PC-3 (cell line): ENCODE measurements around the gene WWC1. TPM values are rescaled to one million over a fixed set of nuclear protein-coding genes. Genes with fewer than 3 reads are reported as not detected.

ENCODE experiments used
- ATAC-seq: fragments of 200-7000 bp; cut with Tn5 transposase; 2 replicates; pipeline ENCODE4 v1.9.1; 2020; ENCODE audit warnings: mild to moderate bottlenecking, moderate library complexity
- BruUV-seq: library from RNA; stranded (reverse); fragments of 400-500 nt; replicated peaks from 2 replicates; lab custom pipeline; 2021; lab: Mats Ljungman, UMichigan
- CTCF ChIA-PET: fragments of 300-600 bp; sonication (Branson Sonifier 250); formaldehyde crosslinking; loops from one replicate; lab custom pipeline; 2022; ENCODE audit warnings: antibody characterized with exemption; lab: Charles Lee
- POLR2A ChIA-PET: fragments of 300-600 bp; sonication (Branson Sonifier 250); formaldehyde crosslinking; loops from one replicate; lab custom pipeline; 2022; ENCODE audit warnings: antibody characterized with exemption; ENCODE audit not compliant: unreplicated experiment; lab: Charles Lee
- DNase-seq: peaks from one replicate; pipeline ENCODE4 v3.0.0-alpha.2; 2015
- H2AFZ ChIP-seq: fragments of 300-600 bp; sonication (generic); 2 replicates; pipeline ENCODE4 v1.6.0; 2016; ENCODE audit warnings: antibody characterized with exemption, low read length
- H3F3A ChIP-seq: fragments of 300-600 bp; sonication (generic); one replicate; pipeline ENCODE4 v1.6.0; 2017; ENCODE audit warnings: antibody characterized with exemption, low read length, control low read depth, mild to moderate bottlenecking; ENCODE audit not compliant: unreplicated experiment
- H3K27ac ChIP-seq: fragments of 300-600 bp; sonication (generic); 2 replicates; pipeline ENCODE4 v1.5.1; 2016; ENCODE audit warnings: mild to moderate bottlenecking, low read length
- H3K27me3 ChIP-seq: fragments of 300-600 bp; sonication (generic); 2 replicates; pipeline ENCODE4 v1.6.1; 2016; ENCODE audit warnings: low read length, mixed read lengths
- H3K36me3 ChIP-seq: fragments of 300-600 bp; sonication (generic); 2 replicates; pipeline ENCODE4 v1.6.1; 2016; ENCODE audit warnings: low read depth, mixed run types, low read length, mixed read lengths
- H3K4me1 ChIP-seq: fragments of 300-600 bp; sonication (generic); 2 replicates; pipeline ENCODE4 v1.5.1; 2016; ENCODE audit warnings: low read length; ENCODE audit not compliant: insufficient read depth
- H3K4me2 ChIP-seq: fragments of 300-600 bp; sonication (generic); 2 replicates; pipeline ENCODE4 v1.6.0; 2016; ENCODE audit warnings: low read length
- H3K4me3 ChIP-seq: fragments of 300-600 bp; sonication (generic); 2 replicates; pipeline ENCODE4 v1.5.1; 2016; ENCODE audit warnings: mild to moderate bottlenecking, low read length, mixed read lengths
- H3K79me2 ChIP-seq: fragments of 300-600 bp; sonication (generic); 2 replicates; pipeline ENCODE4 v1.6.1; 2017; ENCODE audit warnings: low read length, mixed read lengths
- H3K9ac ChIP-seq: fragments of 300-600 bp; sonication (generic); 2 replicates; pipeline ENCODE4 v1.6.0; 2016; ENCODE audit warnings: mild to moderate bottlenecking, low read length
- H3K9me2 ChIP-seq: fragments of 300-600 bp; sonication (generic); replicated peaks from 2 replicates; pipeline ENCODE4 v1.6.1; 2016; ENCODE audit warnings: mixed run types, low read length, mixed read lengths
- H3K9me3 ChIP-seq: fragments of 300-600 bp; sonication (generic); 2 replicates; pipeline ENCODE4 v1.6.1; 2016; ENCODE audit warnings: low read length, mixed read lengths
- H4K20me1 ChIP-seq: fragments of 300-600 bp; sonication (generic); 2 replicates; pipeline ENCODE4 v1.6.1; 2016; ENCODE audit warnings: low read length, mixed read lengths
- CTCF ChIP-seq: fragments of 300-600 bp; sonication (generic); conservative IDR thresholded peaks from 2 replicates; pipeline ENCODE4 v1.5.1; 2017; ENCODE audit warnings: antibody characterized with exemption, low read depth, mild to moderate bottlenecking, low read length
- EZH2 ChIP-seq: fragments of 300-600 bp; sonication (generic); IDR thresholded peaks from one replicate; pipeline ENCODE4 v1.6.1; 2017; ENCODE audit warnings: antibody characterized with exemption, mild to moderate bottlenecking, low read length; ENCODE audit not compliant: unreplicated experiment
- EZH2phosphoT487 ChIP-seq: fragments of 300-600 bp; sonication (generic); IDR thresholded peaks from 2 replicates; pipeline ENCODE4 v1.6.1; 2018; ENCODE audit warnings: mild to moderate bottlenecking, antibody characterized with exemption, low read length, borderline replicate concordance
- intact Hi-C: fragments of 100-400 bp; cut with micrococcal nuclease; formaldehyde crosslinking; loops from 2 replicates; pipeline ENCODE4 v1.9.0; 2023
- total RNA-seq: library from RNA; depleted of rRNA; stranded (reverse); fragments of >200 nt; gene quantifications from 2 replicates; pipeline ENCODE4 v1.2.3, GENCODE V29; 2014

The WWC1 gene
- total RNA-seq, 1 experiment from 2014 or later: 31.8 TPM

DNA sequence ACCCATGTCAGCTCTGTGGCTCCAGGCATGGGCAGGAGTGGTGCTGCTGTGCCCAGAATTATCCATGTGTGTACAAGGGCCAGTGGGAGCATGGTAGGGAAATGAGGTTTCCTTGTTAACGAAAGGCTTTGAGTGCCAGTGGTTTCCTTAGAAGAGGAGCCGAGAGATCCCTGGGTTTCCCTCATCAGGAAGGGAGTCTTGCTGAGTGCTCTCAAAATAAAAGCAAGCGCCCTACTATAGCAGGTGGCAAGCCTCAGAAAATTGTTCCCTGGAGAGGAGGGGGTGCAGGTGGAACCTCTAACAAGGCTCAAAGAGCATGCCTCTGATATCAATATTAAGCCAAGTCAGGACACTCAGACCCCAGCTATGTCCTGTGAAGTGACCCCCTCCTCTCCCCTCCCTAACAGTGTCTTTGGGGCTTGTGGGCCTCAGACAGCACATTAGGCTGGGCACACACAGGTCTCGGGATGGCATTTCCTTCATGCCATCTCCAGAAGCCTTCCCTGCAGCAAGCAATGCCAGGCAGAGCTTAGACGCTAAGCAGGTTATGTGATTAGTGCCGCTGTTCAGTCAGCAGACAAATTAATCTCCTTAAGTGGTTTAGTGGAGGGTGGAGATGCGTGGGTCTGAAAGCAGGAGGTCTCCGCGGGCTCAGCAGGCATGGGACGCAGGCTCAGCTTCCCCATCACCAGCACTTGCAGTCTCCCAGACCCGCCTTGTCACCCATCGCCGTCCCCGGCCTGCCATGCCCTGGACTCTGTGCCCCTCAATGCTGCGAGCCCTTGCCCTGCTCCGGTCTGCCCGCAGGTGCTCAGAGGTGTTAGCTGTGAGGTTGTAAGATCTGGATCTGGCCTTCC is 134.8 kb downstream of the WWC1 start:
- no TSS peak for BruUV-seq
- Histone ChIP-seq H3K9me3 (no peaks in the 10 kb centered on the region), H3K4me1 (no peaks in the 10 kb centered on the region), H3F3A (no peaks in the 10 kb centered on the region), H3K9me2 (no peaks in the 10 kb centered on the region), H3K27ac (no peak overlapping the region), H3K27me3 (no peaks in the 10 kb centered on the region), H3K79me2 (no peaks in the 10 kb centered on the region), H3K9ac (no peak overlapping the region), H4K20me1 (no peaks in the 10 kb centered on the region), H2AFZ (no peak overlapping the region), H3K4me3 (no peak overlapping the region), H3K36me3 (peaks cover 6% of the 10 kb centered on the region), H3K4me2 (no peak overlapping the region)
- ChIA-PET POLR2A (no interaction called here), CTCF (no interaction called here)
- intact Hi-C loops: no loop called here
- DNase-seq (no peak), ATAC-seq (no peak)
- TF ChIP-seq CTCF (no peak), EZH2 (no peak), EZH2phosphoT487 (no peak)

GRCh38 chr5:168426864-168427172 is 135.4 kb downstream of the WWC1 start:
- DNase-seq (no peak), ATAC-seq (no peak)
- H2AFZ ChIP-seq: no peak overlapping the region
- TF ChIP-seq CTCF (no peak), EZH2phosphoT487 (no peak), EZH2 (no peak)
- intact Hi-C loops: no loop called here
- no peaks in the 10 kb centered on the region for H3K27me3 ChIP-seq
- no peak overlapping the region for H3K4me2 ChIP-seq
- H3K9ac ChIP-seq: no peak overlapping the region
- ChIA-PET POLR2A (no interaction called here), CTCF (no interaction called here)
- peaks cover 6% of the 10 kb centered on the region for H3K36me3 ChIP-seq
- H4K20me1 ChIP-seq: no peaks in the 10 kb centered on the region
- no peaks in the 10 kb centered on the region for H3K9me2 ChIP-seq
- H3K9me3 ChIP-seq: no peaks in the 10 kb centered on the region
- no peaks in the 10 kb centered on the region for H3F3A ChIP-seq
- BruUV-seq: no TSS peak
- no peak overlapping the region for H3K27ac ChIP-seq
- H3K79me2 ChIP-seq: no peaks in the 10 kb centered on the region
- no peaks in the 10 kb centered on the region for H3K4me1 ChIP-seq
- no peak overlapping the region for H3K4me3 ChIP-seq

DNA sequence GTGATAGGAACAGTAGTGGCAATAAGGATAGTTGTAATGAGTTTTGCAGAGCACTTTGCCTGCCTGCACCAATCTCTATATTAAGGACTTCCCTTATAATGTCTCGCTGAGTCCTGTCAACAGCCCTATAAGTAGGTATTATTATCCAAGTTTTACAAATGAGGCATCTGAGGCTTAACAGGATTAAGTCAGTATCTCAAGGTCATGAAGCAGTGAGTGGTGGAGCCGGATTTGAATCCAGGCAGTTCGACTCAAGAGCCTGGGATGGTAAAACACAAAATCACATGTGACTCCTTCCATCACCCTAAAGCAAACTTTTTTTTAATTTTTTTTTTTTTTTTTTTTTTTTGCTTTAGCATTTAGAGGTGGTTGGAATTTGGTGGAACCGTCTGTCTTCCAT is 135.8 kb downstream of the WWC1 start:
- DNase-seq (no peak), ATAC-seq (no peak)
- H3K36me3 ChIP-seq: peaks cover 6% of the 10 kb centered on the region
- no peak overlapping the region for H3K9ac ChIP-seq
- H3K4me3 ChIP-seq: no peak overlapping the region
- H3F3A ChIP-seq: no peaks in the 10 kb centered on the region
- H3K4me2 ChIP-seq: no peak overlapping the region
- no peaks in the 10 kb centered on the region for H3K9me3 ChIP-seq
- H3K27ac ChIP-seq: no peak overlapping the region
- H3K9me2 ChIP-seq: no peaks in the 10 kb centered on the region
- ChIA-PET CTCF (no interaction called here), POLR2A (no interaction called here)
- no peaks in the 10 kb centered on the region for H3K4me1 ChIP-seq
- no peaks in the 10 kb centered on the region for H3K27me3 ChIP-seq
- intact Hi-C loops: no loop called here
- BruUV-seq: no TSS peak
- no peaks in the 10 kb centered on the region for H4K20me1 ChIP-seq
- no peaks in the 10 kb centered on the region for H3K79me2 ChIP-seq
- TF ChIP-seq EZH2phosphoT487 (no peak), EZH2 (no peak), CTCF (no peak)
- no peak overlapping the region for H2AFZ ChIP-seq
